Nephron progenitor cell (in vitro differentiated cells): ENCODE measurements around the gene RMC1.

ENCODE experiments used
- DNase-seq: peaks from one replicate; pipeline ENCODE4 v3.0.0; 2021
- H3K27ac Mint-ChIP-seq: 2 replicates; pipeline ENCODE4 v1.8.0; 2021; ENCODE audit warnings: mild to moderate bottlenecking, moderate library complexity, mixed read lengths
- H3K27me3 Mint-ChIP-seq: 2 replicates; pipeline ENCODE4 v1.8.0; 2021; ENCODE audit warnings: mild to moderate bottlenecking, low read depth, mixed read lengths; ENCODE audit not compliant: poor library complexity
- H3K36me3 Mint-ChIP-seq: 2 replicates; pipeline ENCODE4 v1.8.0; 2021; ENCODE audit warnings: low read depth, mixed read lengths
- H3K4me1 Mint-ChIP-seq: 2 replicates; pipeline ENCODE4 v1.8.0; 2021; ENCODE audit warnings: mixed read lengths
- H3K4me3 Mint-ChIP-seq: 2 replicates; pipeline ENCODE4 v1.8.0; 2021; ENCODE audit warnings: mild to moderate bottlenecking, moderate library complexity, mixed read lengths
- H3K9me3 Mint-ChIP-seq: 2 replicates; pipeline ENCODE4 v1.8.0; 2021; ENCODE audit warnings: mild to moderate bottlenecking, moderate library complexity, mixed read lengths
- TF ChIP-seq, protein P1 (sequence below): fragments of 200-600 bp; sonication (generic); IDR thresholded peaks from 2 replicates; pipeline ENCODE4 v1.5.0; 2021; ENCODE audit warnings: antibody characterized with exemption

RMC1 gene

GRCh38 chr18:23531912-23532311, 28.6 kb downstream of the RMC1 start:
- Mint-ChIP-seq H3K27ac (no peak overlapping the region), H3K4me1 (peaks cover 1% of the 10 kb centered on the region), H3K4me3 (no peak overlapping the region), H3K36me3 (peaks cover 80% of the 10 kb centered on the region), H3K27me3 (no peaks in the 10 kb centered on the region), H3K9me3 (no peaks in the 10 kb centered on the region)
- DNase-seq, result no peak
- TF ChIP-seq, protein P1, sequence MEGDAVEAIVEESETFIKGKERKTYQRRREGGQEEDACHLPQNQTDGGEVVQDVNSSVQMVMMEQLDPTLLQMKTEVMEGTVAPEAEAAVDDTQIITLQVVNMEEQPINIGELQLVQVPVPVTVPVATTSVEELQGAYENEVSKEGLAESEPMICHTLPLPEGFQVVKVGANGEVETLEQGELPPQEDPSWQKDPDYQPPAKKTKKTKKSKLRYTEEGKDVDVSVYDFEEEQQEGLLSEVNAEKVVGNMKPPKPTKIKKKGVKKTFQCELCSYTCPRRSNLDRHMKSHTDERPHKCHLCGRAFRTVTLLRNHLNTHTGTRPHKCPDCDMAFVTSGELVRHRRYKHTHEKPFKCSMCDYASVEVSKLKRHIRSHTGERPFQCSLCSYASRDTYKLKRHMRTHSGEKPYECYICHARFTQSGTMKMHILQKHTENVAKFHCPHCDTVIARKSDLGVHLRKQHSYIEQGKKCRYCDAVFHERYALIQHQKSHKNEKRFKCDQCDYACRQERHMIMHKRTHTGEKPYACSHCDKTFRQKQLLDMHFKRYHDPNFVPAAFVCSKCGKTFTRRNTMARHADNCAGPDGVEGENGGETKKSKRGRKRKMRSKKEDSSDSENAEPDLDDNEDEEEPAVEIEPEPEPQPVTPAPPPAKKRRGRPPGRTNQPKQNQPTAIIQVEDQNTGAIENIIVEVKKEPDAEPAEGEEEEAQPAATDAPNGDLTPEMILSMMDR, result no peak

DNA sequence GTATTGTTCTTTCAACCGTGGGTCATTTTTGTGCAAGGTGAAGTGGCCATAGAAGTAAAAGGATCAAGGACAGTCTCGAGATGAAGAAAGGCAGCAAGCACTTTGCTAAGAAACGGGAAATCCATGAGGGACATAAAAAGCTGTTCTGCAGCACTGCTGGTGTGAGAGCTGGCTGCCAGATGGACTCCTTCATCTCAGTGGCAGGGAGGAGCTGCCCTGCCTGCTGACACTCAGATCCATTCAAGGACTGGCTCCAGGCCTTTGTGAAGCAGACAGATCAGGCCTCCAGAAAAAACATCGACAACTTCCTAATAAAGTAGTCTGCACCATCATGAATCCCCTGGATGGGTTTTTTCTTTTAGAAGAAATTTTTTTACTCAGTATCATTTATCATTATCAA, 29.5 kb downstream of the RMC1 start:
- Mint-ChIP-seq H3K27ac (no peak overlapping the region), H3K4me1 (no peaks in the 10 kb centered on the region), H3K36me3 (peaks cover 83% of the 10 kb centered on the region), H3K9me3 (no peaks in the 10 kb centered on the region), H3K4me3 (no peak overlapping the region), H3K27me3 (no peaks in the 10 kb centered on the region)
- no peak for DNase-seq
- TF ChIP-seq, protein P1, result no peak

GRCh38 chr18:23534276-23534675, 31.0 kb downstream of the RMC1 start:
- Mint-ChIP-seq H3K4me1 (no peaks in the 10 kb centered on the region), H3K27ac (no peak overlapping the region), H3K4me3 (no peak overlapping the region), H3K27me3 (no peaks in the 10 kb centered on the region), H3K9me3 (no peaks in the 10 kb centered on the region), H3K36me3 (peaks cover 80% of the 10 kb centered on the region)
- TF ChIP-seq, protein P1, result no peak
- no peak for DNase-seq

GRCh38 chr18:23536204-23536603, 32.9 kb downstream of the RMC1 start:
- Mint-ChIP-seq H3K36me3 (peaks cover 76% of the 10 kb centered on the region), H3K27ac (no peak overlapping the region), H3K9me3 (no peaks in the 10 kb centered on the region), H3K4me3 (no peak overlapping the region), H3K4me1 (no peaks in the 10 kb centered on the region), H3K27me3 (no peaks in the 10 kb centered on the region)
- TF ChIP-seq, protein P1, result no peak
- DNase-seq, result no peak

- TF ChIP-seq, protein P1, result no peak
- no peak overlapping the region for H3K27ac Mint-ChIP-seq
- no peaks in the 10 kb centered on the region for H3K4me1 Mint-ChIP-seq
- no peak for DNase-seq
- H3K9me3 Mint-ChIP-seq, result no peaks in the 10 kb centered on the region
- no peak overlapping the region for H3K4me3 Mint-ChIP-seq
- H3K27me3 Mint-ChIP-seq, result no peaks in the 10 kb centered on the region
- peaks cover 66% of the 10 kb centered on the region for H3K36me3 Mint-ChIP-seq
These were observed 34.0 kb downstream of the RMC1 start for GRCh38 chr18:23537274-23537673.

DNA sequence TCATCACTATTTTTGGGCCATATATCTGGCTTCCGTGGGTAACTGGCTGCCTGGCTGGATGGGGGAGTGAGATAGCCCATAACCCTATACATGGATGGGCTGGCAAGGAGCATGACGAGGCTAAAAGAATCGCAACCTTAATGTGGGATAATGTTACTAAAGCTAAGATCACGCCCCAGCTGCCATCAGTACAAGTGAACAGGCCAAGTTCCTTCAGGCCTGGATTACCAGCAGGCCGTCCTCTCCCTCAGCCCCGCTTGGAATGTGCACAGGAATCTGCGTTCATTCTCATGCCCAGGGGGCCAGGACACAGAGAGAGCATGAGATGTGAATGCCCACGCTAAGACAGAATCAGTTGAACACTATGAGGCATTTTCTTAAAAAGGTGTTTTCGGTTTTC, 34.7 kb downstream of the RMC1 start:
- Mint-ChIP-seq H3K9me3 (no peaks in the 10 kb centered on the region), H3K36me3 (peaks cover 60% of the 10 kb centered on the region), H3K4me1 (no peaks in the 10 kb centered on the region), H3K27me3 (no peaks in the 10 kb centered on the region), H3K4me3 (no peak overlapping the region), H3K27ac (no peak overlapping the region)
- DNase-seq, result no peak
- TF ChIP-seq, protein P1, result no peak
